HepG2 (cell line): ENCODE data around the gene SEL1L2. TPM values are rescaled to one million over a fixed set of nuclear protein-coding genes. Genes with fewer than 3 reads are reported as not detected.

Source experiments
- ATAC-seq: fragments of 200-7000 bp; cut with Tn5 transposase; 3 replicates; pipeline ENCODE4 v1.9.1; 2020; ENCODE audit warnings: mild to moderate bottlenecking, moderate library complexity
- BruUV-seq: library from RNA; stranded (reverse); fragments of 400-500 nt; replicated peaks from 2 replicates; lab custom pipeline; 2021; lab: Mats Ljungman, UMichigan
- CTCF ChIA-PET: fragments of 300-600 bp; formaldehyde crosslinking; extraction: SDS; loops from one replicate; lab custom pipeline; 2021; ENCODE audit warnings: low total read pairs, inconsistent platforms, low intra/inter-chr PET ratio; lab: Yijun Ruan, JAX
- POLR2A ChIA-PET: fragments of 350-600 bp; sonication (Branson Sonifier 250); formaldehyde crosslinking; loops from one replicate; lab custom pipeline; 2020; ENCODE audit warnings: antibody characterized with exemption, inconsistent platforms; lab: Yijun Ruan, JAX
- DNase-seq: peaks from one replicate; pipeline ENCODE4 v3.0.0-alpha.2; 2015; ENCODE audit warnings: low spot score
- FAIRE-seq: peaks from 3 replicates; lab custom pipeline; 2011; peaks lifted over from hg19 to GRCh38; lab: Jason Lieb, UNC
- H2AFZ ChIP-seq: one replicate; pipeline ENCODE4 v1.6.1; 2011; ENCODE audit warnings: low read length, inconsistent platforms
- H3K27ac ChIP-seq: fragments of 300-600 bp; 3 replicates; pipeline ENCODE4 v1.8.0; 2011; ENCODE audit warnings: mixed run types, mild to moderate bottlenecking, mixed read lengths, low read length, inconsistent platforms; ENCODE audit not compliant: insufficient read depth; ENCODE audit errors: extremely low read length
- H3K27me3 ChIP-seq, 2 experiments: fragments of 200-600 bp in 1 of 2; 2 replicates in 1 of 2; 3 replicates in 1 of 2; pipeline versions ENCODE4 v1.6.0 to v1.8.0; 2011; ENCODE audit warnings: low read length in 2 of 2, mild to moderate bottlenecking in 2 of 2, moderate library complexity in 2 of 2, inconsistent platforms in 1 of 2; ENCODE audit not compliant: insufficient read depth in 2 of 2, control insufficient read depth in 1 of 2
- H3K36me3 ChIP-seq, 2 experiments: fragments of 200-600 bp in 1 of 2; replicated peaks in 1 of 2; 2 replicates in 1 of 2; 3 replicates in 1 of 2; pipeline versions ENCODE4 v1.5.1 to v1.8.0; 2011; ENCODE audit warnings: low read length in 2 of 2, inconsistent platforms in 1 of 2; ENCODE audit not compliant: insufficient read depth in 2 of 2, control insufficient read depth in 1 of 2
- H3K4me1 ChIP-seq: 2 replicates; pipeline ENCODE4 v1.5.1; 2012; ENCODE audit warnings: low read length, inconsistent platforms; ENCODE audit not compliant: insufficient read depth
- H3K4me2 ChIP-seq: 2 replicates; pipeline ENCODE4 v1.6.0; 2011; ENCODE audit warnings: low read depth, low read length, inconsistent platforms
- H3K4me3 ChIP-seq, 3 experiments: fragments of 200-600 bp in 1 of 3; sonication (generic), shearing (Covaris generic) in 1 of 3; replicated peaks in 1 of 3; 2 replicates each; pipeline ENCODE4 v1.5.1; 2011 to 2016; ENCODE audit warnings: low read length in 3 of 3, inconsistent platforms in 2 of 3, low read depth in 2 of 3, mild to moderate bottlenecking in 2 of 3, control low read depth in 1 of 3, mixed read lengths in 1 of 3; ENCODE audit not compliant: insufficient read depth in 1 of 3
- H3K79me2 ChIP-seq: one replicate; pipeline ENCODE4 v1.6.1; 2011; ENCODE audit warnings: low read length, inconsistent platforms; ENCODE audit not compliant: insufficient read depth
- H3K9ac ChIP-seq: 2 replicates; pipeline ENCODE4 v1.6.0; 2011; ENCODE audit warnings: mild to moderate bottlenecking, low read depth, low read length, inconsistent platforms; ENCODE audit not compliant: insufficient read depth
- H3K9me3 ChIP-seq: 2 replicates; pipeline ENCODE4 v1.5.1; 2012; ENCODE audit warnings: mild to moderate bottlenecking, low read length
- H4K20me1 ChIP-seq: 2 replicates; pipeline ENCODE4 v1.6.0; 2011; ENCODE audit warnings: inconsistent platforms, mild to moderate bottlenecking, low read length, moderate library complexity; ENCODE audit not compliant: insufficient read depth
- CCAR2 ChIP-seq: fragments of 200-400 bp; formaldehyde crosslinking; optimal IDR thresholded peaks from 2 replicates; pipeline ENCODE3; 2018; ENCODE audit warnings: low read depth, mild to moderate bottlenecking, low read length, moderate library complexity
- FOXC1 ChIP-seq: sonication (generic); formaldehyde crosslinking; IDR thresholded peaks from 2 replicates; pipeline ENCODE4 v1.8.0; 2022; ENCODE audit warnings: mild to moderate bottlenecking, missing genetic modification reagents, borderline replicate concordance
- MAFK ChIP-seq, 2 experiments: IDR thresholded peaks in 1 of 2; conservative IDR thresholded peaks in 1 of 2; 2 replicates each; pipeline ENCODE4 v1.6.1; 2011; ENCODE audit warnings: improper control_type of control experiment in 2 of 2, low read length in 2 of 2
- MXD1 ChIP-seq: sonication (generic); formaldehyde crosslinking; IDR thresholded peaks from 2 replicates; pipeline ENCODE4 v1.4.0; 2020; ENCODE audit warnings: mild to moderate bottlenecking, missing genetic modification reagents
- PRMT3 ChIP-seq: sonication (generic); formaldehyde crosslinking; IDR thresholded peaks from 2 replicates; pipeline ENCODE4 v1.8.1; 2022; ENCODE audit warnings: low read depth, mild to moderate bottlenecking, moderate library complexity, missing genetic modification reagents, borderline replicate concordance
- SIN3B ChIP-seq: fragments of 150-350 bp; IDR thresholded peaks from 2 replicates; pipeline ENCODE4 v1.6.1; 2014; ENCODE audit warnings: low read length
- SMARCE1 ChIP-seq: fragments of 450-650 bp; IDR thresholded peaks from 2 replicates; pipeline ENCODE4 v1.6.1; 2017; ENCODE audit warnings: borderline replicate concordance
- TIGD3 ChIP-seq: sonication (generic); formaldehyde crosslinking; IDR thresholded peaks from 2 replicates; pipeline ENCODE4 v1.5.1; 2020; ENCODE audit warnings: mild to moderate bottlenecking, missing genetic modification reagents, borderline replicate concordance
- ZNF180 ChIP-seq: sonication (generic); formaldehyde crosslinking; IDR thresholded peaks from 2 replicates; pipeline ENCODE4 v1.4.0; 2020; ENCODE audit warnings: low read depth, missing genetic modification reagents, borderline replicate concordance
- ZNF256 ChIP-seq: sonication (generic); formaldehyde crosslinking; conservative IDR thresholded peaks from 2 replicates; pipeline ENCODE4 v1.4.0; 2020; ENCODE audit warnings: missing genetic modification reagents
- ZNF687 ChIP-seq: sonication (generic); formaldehyde crosslinking; IDR thresholded peaks from 2 replicates; pipeline ENCODE4 v1.5.1; 2020; ENCODE audit warnings: mild to moderate bottlenecking, missing genetic modification reagents, moderate library complexity
- WGBS: methylation state at CpG from one replicate; pipeline ENCODE4 v1.1.6; 2017; ENCODE audit warnings: low lambda C conversion rate; 5-methylcytosine and 5-hydroxymethylcytosine counted together
- in situ Hi-C: cut with HindIII; loops from 2 replicates; pipeline ENCODE4 v1.10.0; 2017; ENCODE audit warnings: low pct_unique_long_range_greater_than_20kb; ENCODE audit not compliant: extremely low pct_ligation_motif_present
- intact Hi-C: fragments of 100-400 bp; cut with micrococcal nuclease; formaldehyde crosslinking; loops from one replicate; pipeline ENCODE4 v1.10.0; 2022; ENCODE audit not compliant: unreplicated experiment
- polyA plus RNA-seq, 8 experiments: library from polyadenylated mRNA; depleted of rRNA in 3 of 8; stranded (reverse) in 7 of 8; unstranded in 1 of 8; fragments of >200 nt; fragmentation: Illumina TruSeq in 4 of 8; extraction: Trizol in 4 of 8; gene quantifications; 2 replicates each; pipeline versions ENCODE4 v1.2.1 to v1.2.3, GENCODE V29; 2011 to 2016; ENCODE audit warnings: low read depth in 4 of 8, missing spikeins in 1 of 8, mixed read lengths in 1 of 8; ENCODE audit not compliant: insufficient read depth in 1 of 8
- total RNA-seq, 5 experiments: library from RNA; depleted of rRNA; stranded (reverse); fragments of >200 nt; fragmentation: Illumina TruSeq; extraction: Trizol; gene quantifications; 2 replicates each; pipeline ENCODE4 v1.2.3, GENCODE V29; 2016; ENCODE audit warnings: low read depth in 1 of 5

The SEL1L2 gene
- total and polyA plus RNA-seq, 2 of the 13 experiments (the other 11 are each of a cell fraction or from before 2014, with no cell fraction given): not detected

- TF ChIP-seq TIGD3 (no peak), ZNF256 (CRISPR knock-in tag) (no peak), SIN3B (no peak), FOXC1 (no peak), ZNF180 (no peak), CCAR2 (no peak), MXD1 (CRISPR knock-in tag) (no peak), SMARCE1 (no peak)
Measured at GRCh38 chr20:13991311-13991710, 897 bp upstream of the SEL1L2 start (continued).

GRCh38 chr20:13984211-13984610 is 6.2 kb downstream of the SEL1L2 start:
- Histone ChIP-seq H3K9ac (no peak overlapping the region), H3K4me1 (no peaks in the 10 kb centered on the region), H3K4me2 (no peak overlapping the region), H3K9me3 (no peaks in the 10 kb centered on the region), H2AFZ (no peak overlapping the region), H3K27me3 (no peaks in the 10 kb centered on the region), H4K20me1 (no peaks in the 10 kb centered on the region), H3K79me2 (no peaks in the 10 kb centered on the region), H3K4me3 (no peak overlapping the region), H3K27ac (no peak overlapping the region), H3K36me3 (no peaks in the 10 kb centered on the region)
- no peak for FAIRE-seq
- ChIA-PET POLR2A (no interaction called here), CTCF (no interaction called here)
- DNase-seq: no peak
- no peak for ATAC-seq
- no TSS peak for BruUV-seq
- WGBS: 34% methylated on average over 4 of the region's 4 CpGs
- intact Hi-C loops: no loop called here
- in situ Hi-C loops: no loop called here
- TF ChIP-seq MAFK (conservative IDR thresholded peaks at IDR 0.05 in 1 of 2, IDR thresholded peaks at IDR 0.05 in 1 of 2; ENCODE audit: low read length in 2 of 2) (0 out of 4 replicates have a peak, but pooled peaks of 1 of the 2 experiments have one; percentile 2), PRMT3 (no peak), ZNF687 (CRISPR knock-in tag) (no peak)
